Adrenal gland (tissue), 12 donors: ENCODE measurements around the gene HTATSF1. TPM values are rescaled to one million over a fixed set of nuclear protein-coding genes. Genes with fewer than 3 reads are reported as not detected.

Experiments used
- DNase-seq, 7 donors: peaks; one replicate each; pipeline ENCODE4 v3.0.0-alpha.2; 2019 to 2020
- H3K27ac ChIP-seq, 5 donors: fragments of 200-600 bp; sonication (generic) in 4 of 5; 1 replicate in 3 of 5; 2 replicates in 2 of 5; pipeline versions ENCODE4 v1.5.1 to v1.8.0; 2016 to 2020; ENCODE audit warnings: mild to moderate bottlenecking in 1 of 5
- H3K27me3 ChIP-seq: fragments of 200-600 bp; 2 replicates; pipeline ENCODE4 v1.8.0; 2021
- H3K36me3 ChIP-seq, 2 donors: fragments of 200-600 bp; replicated peaks in 1 of 2; 1 replicate in 1 of 2; 2 replicates in 1 of 2; pipeline versions ENCODE4 v1.5.1 to v1.8.0; 2018 to 2022
- H3K4me1 ChIP-seq, 2 donors: fragments of 200-600 bp; replicated peaks in 1 of 2; 1 replicate in 1 of 2; 2 replicates in 1 of 2; pipeline versions ENCODE4 v1.5.1 to v1.8.0; 2018 to 2021
- H3K4me3 ChIP-seq, 4 donors: fragments of 200-600 bp; sonication (generic) in 3 of 4; one replicate each; pipeline ENCODE4 v1.5.1; 2016 to 2018
- H3K9me3 ChIP-seq, 3 donors: fragments of 200-600 bp; sonication (generic) in 1 of 3; replicated peaks in 1 of 3; 1 replicate in 2 of 3; 2 replicates in 1 of 3; pipeline versions ENCODE4 v1.5.1 to v1.8.0; 2016 to 2021
- CTCF ChIP-seq, 6 experiments: fragments of 450-650 bp in 4 of 6; fragments of 200-600 bp in 2 of 6; sonication (generic) in 1 of 6; IDR thresholded peaks; 1 replicate in 5 of 6; 2 replicates in 1 of 6; pipeline versions ENCODE4 v1.5.1 to v1.8.0; 2016 to 2021; ENCODE audit warnings: antibody characterized with exemption in 6 of 6, mild to moderate bottlenecking in 2 of 6, moderate library complexity in 1 of 6
- POLR2A ChIP-seq, 2 donors: fragments of 450-650 bp; IDR thresholded peaks; one replicate each; pipeline ENCODE4 v1.6.1; 2017; ENCODE audit warnings: antibody characterized with exemption in 2 of 2, mild to moderate bottlenecking in 2 of 2, moderate library complexity in 1 of 2
- WGBS, 4 donors: extraction: QIAGEN DNeasy Blood & Tissue Kit in 2 of 4; methylation state at CpG; one replicate each; pipeline versions ENCODE4 v1.1.5 to v1.1.7; 2013 to 2017; 5-methylcytosine and 5-hydroxymethylcytosine counted together
- intact Hi-C, 2 donors: fragments of 100-400 bp; cut with DNase I; formaldehyde crosslinking; loops; one replicate each; pipeline versions ENCODE4 v1.14.1 to v1.15.0; 2022 to 2023
- polyA plus RNA-seq, 3 donors: library from polyadenylated mRNA; stranded (reverse); fragments of 200-250 nt in 2 of 3; fragments of 350-450 nt in 1 of 3; fragmentation: Illumina TruSeq in 1 of 3; extraction: RNeasy Lipid Tissue Mini Kit (QIAGEN cat#74804) in 1 of 3; gene quantifications; one replicate each; pipeline ENCODE4 v1.2.3, GENCODE V29; 2013 to 2014
- total RNA-seq, 9 donors: library from RNA; depleted of rRNA in 4 of 9; stranded (reverse); fragments of >200 nt in 4 of 9; fragments of 120-200 nt in 1 of 9; fragmentation: NEBNext Ultra II Directional in 1 of 9; extraction: Animal tissue kit (Norgen Biotek cat#: 25700) in 1 of 9; gene quantifications; one replicate each; pipeline versions ENCODE4 v1.1.0 to v1.2.4, GENCODE V29; 2013 to 2023
- donor health status: healthy with polysubstance abuse.
- donor health status: Bipolar disorder and iron deficiency.
- donor health status: DM: yes; HTN: yes; CAD: no.
- donor health status: DM: no; HTN: no; CAD: no.
- donor health status: DM: no; HTN: no; CAD: no.
- donor health status: DM: yes; HTN: yes; CAD: no.

HTATSF1 gene
- total and polyA plus RNA-seq, 12 donors, result 21.0 to 129 (median 56.5) TPM

- Histone ChIP-seq H3K4me1 (no peaks in the 10 kb centered on the region), H3K36me3 (no peaks in the 10 kb centered on the region), H3K27me3 (peaks cover 29% of the 10 kb centered on the region), H3K4me3 (no peak overlapping the region), H3K9me3 (no peaks in the 10 kb centered on the region), H3K27ac (no peak overlapping the region)
- TF ChIP-seq CTCF (IDR thresholded peaks at IDR 0.05) (no peak), POLR2A (IDR thresholded peaks at IDR 0.05) (no peak)
- WGBS, 4 donors, result 56 to 74% (median 67%) methylated on average over 2 of the region's 2 CpGs
- intact Hi-C loops, result no loop called here
- no peak for DNase-seq
These were observed 41.4 kb downstream of the HTATSF1 start for GRCh38 chrX:136538811-136539210.

GRCh38 chrX:136540226-136540625 is 42.8 kb downstream of the HTATSF1 start:
- H3K27ac ChIP-seq, result no peak overlapping the region
- H3K36me3 ChIP-seq, result no peaks in the 10 kb centered on the region
- DNase-seq, result no peak
- H3K9me3 ChIP-seq, result no peaks in the 10 kb centered on the region
- WGBS, 4 donors, result 60 to 82% (median 76%) methylated on average over 5 of the region's 5 CpGs
- intact Hi-C loops, result no loop called here
- no peaks in the 10 kb centered on the region for H3K4me1 ChIP-seq
- TF ChIP-seq CTCF (IDR thresholded peaks at IDR 0.05) (no peak), POLR2A (IDR thresholded peaks at IDR 0.05) (no peak)
- H3K4me3 ChIP-seq, result no peak overlapping the region
- peaks cover 30% of the 10 kb centered on the region for H3K27me3 ChIP-seq

- no peaks in the 10 kb centered on the region for H3K9me3 ChIP-seq
- no peak overlapping the region for H3K4me3 ChIP-seq
- intact Hi-C loops, result no loop called here
- peaks cover 30% of the 10 kb centered on the region for H3K27me3 ChIP-seq
- WGBS, 4 donors, result 76 to 94% (median 84%) methylated on average over 3 of the region's 3 CpGs
- TF ChIP-seq POLR2A (IDR thresholded peaks at IDR 0.05), result no peak
- no peak for TF ChIP-seq CTCF (IDR thresholded peaks at IDR 0.05)
- no peak for DNase-seq
- H3K4me1 ChIP-seq, result no peaks in the 10 kb centered on the region
- no peak overlapping the region for H3K27ac ChIP-seq
- H3K36me3 ChIP-seq, result no peaks in the 10 kb centered on the region
These were observed 43.9 kb downstream of the HTATSF1 start for GRCh38 chrX:136541294-136541693.

- TF ChIP-seq POLR2A (IDR thresholded peaks at IDR 0.05), result no peak
- TF ChIP-seq CTCF (IDR thresholded peaks at IDR 0.05), result no peak
- H3K27me3 ChIP-seq, result peaks cover 30% of the 10 kb centered on the region
These were observed 44.9 kb downstream of the HTATSF1 start for GRCh38 chrX:136542281-136542680.

More at GRCh38 chrX:136542281-136542680, 44.9 kb downstream of the HTATSF1 start:
- intact Hi-C loops, result no loop called here
- H3K4me1 ChIP-seq, result no peaks in the 10 kb centered on the region
- H3K4me3 ChIP-seq, result no peak overlapping the region
- no peak overlapping the region for H3K27ac ChIP-seq
- WGBS, 4 donors, result 59 to 69% (median 67%) methylated on average over 6 to 7 of the region's 7 CpGs
- no peaks in the 10 kb centered on the region for H3K36me3 ChIP-seq
- no peak for DNase-seq
- no peaks in the 10 kb centered on the region for H3K9me3 ChIP-seq
